Measurements from ENCODE around the gene SPATA25.

SPATA25 gene

DNA sequence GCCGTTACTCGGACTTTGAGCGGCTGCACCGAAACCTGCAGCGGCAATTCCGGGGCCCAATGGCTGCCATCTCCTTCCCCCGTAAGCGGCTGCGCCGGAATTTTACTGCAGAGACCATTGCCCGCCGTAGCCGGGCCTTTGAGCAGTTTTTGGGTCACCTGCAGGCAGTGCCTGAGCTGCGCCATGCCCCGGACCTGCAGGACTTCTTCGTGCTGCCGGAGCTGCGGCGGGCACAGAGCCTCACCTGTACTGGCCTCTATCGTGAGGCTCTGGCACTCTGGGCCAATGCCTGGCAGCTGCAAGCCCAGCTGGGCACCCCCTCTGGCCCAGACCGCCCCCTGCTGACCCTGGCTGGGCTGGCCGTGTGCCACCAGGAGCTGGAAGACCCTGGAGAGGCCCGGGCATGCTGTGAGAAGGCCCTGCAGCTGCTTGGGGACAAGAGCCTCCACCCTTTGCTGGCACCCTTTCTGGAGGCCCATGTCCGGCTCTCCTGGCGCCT, 46.7 kb downstream of the SPATA25 start:
- no peak for DNase-seq (ENCODE audit: low spot score)

DNA sequence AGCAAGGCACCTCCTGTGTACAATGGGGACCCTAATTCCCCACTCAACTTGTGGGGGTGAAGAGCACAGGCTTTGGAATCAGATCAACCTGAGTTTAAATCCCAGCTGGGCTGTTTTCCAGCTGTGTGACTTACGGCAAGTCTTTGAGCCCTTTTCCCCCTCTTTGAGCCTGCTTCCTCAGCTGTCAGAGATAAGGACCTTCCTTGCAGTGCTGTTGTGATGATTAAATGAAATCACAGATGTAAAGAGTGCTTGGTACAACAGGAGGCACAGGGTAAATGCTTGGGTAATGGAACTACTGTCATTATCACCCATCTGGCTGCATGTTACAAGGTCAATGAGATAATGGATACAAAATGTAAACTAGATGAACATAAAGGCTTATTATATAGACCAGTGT, 50.6 kb downstream of the SPATA25 start:
- DNase-seq (ENCODE audit: low spot score), result peak; percentile 63
